Measurements from ENCODE around the gene TAS2R38.

Gene TAS2R38

GRCh38 chr7:141975806-141976523 is 2.4 kb upstream of the TAS2R38 start:
- DNase-seq = peak; percentile 75 to 85

GRCh38 chr7:141974831-141975230 is 1.3 kb upstream of the TAS2R38 start:
- DNase-seq = peak in 1 of 2 donors; percentile 6

GRCh38 chr7:141960687-141961422 is 12.7 kb downstream of the TAS2R38 start:
- no peak for DNase-seq

GRCh38 chr7:141956084-141956483 is 17.5 kb downstream of the TAS2R38 start:
- no peak for DNase-seq

- no peak for DNase-seq
These were observed 19.2 kb downstream of the TAS2R38 start for GRCh38 chr7:141954334-141954733.

GRCh38 chr7:141952461-141952860 is 21.1 kb downstream of the TAS2R38 start:
- DNase-seq = no peak

GRCh38 chr7:141950806-141951205 is 22.8 kb downstream of the TAS2R38 start:
- no peak for DNase-seq

GRCh38 chr7:141949911-141950310 is 23.7 kb downstream of the TAS2R38 start:
- no peak for DNase-seq

- no peak for DNase-seq
These were observed 24.1 kb downstream of the TAS2R38 start for GRCh38 chr7:141949451-141949850.

- no peak for DNase-seq
These were observed 24.6 kb downstream of the TAS2R38 start for GRCh38 chr7:141949021-141949420.

- DNase-seq = no peak
These were observed 26.8 kb downstream of the TAS2R38 start, which contains the start of gene CLEC5A for GRCh38 chr7:141946796-141947195. Gene CLEC5A, minus strand, starts transcription at chr7:141946974. Its CDS starts 682 bp downstream, at chr7:141946292.

- no peak for DNase-seq
These were observed 28.2 kb downstream of the TAS2R38 start for GRCh38 chr7:141945356-141945755.

- no peak for DNase-seq
These were observed 28.8 kb downstream of the TAS2R38 start for GRCh38 chr7:141944811-141945210.

GRCh38 chr7:141943846-141944245 is 29.7 kb downstream of the TAS2R38 start:
- no peak for DNase-seq

- no peak for DNase-seq
These were observed 32.5 kb downstream of the TAS2R38 start for GRCh38 chr7:141941075-141941474.

GRCh38 chr7:141930211-141930610 is 43.4 kb downstream of the TAS2R38 start:
- DNase-seq = no peak

- DNase-seq = no peak
These were observed 44.8 kb downstream of the TAS2R38 start for GRCh38 chr7:141928845-141929195.

GRCh38 chr7:141928146-141928844 is 45.3 kb downstream of the TAS2R38 start:
- DNase-seq = no peak
